Natural killer cell (primary cell): ENCODE data around the gene MYLK. TPM values are rescaled to one million over a fixed set of nuclear protein-coding genes. Genes with fewer than 3 reads are reported as not detected.

Source experiments
- ATAC-seq, 3 donors: fragments of 150-1000 bp in 2 of 3; fragments of 200-7000 bp in 1 of 3; cut with Tn5 transposase; 1 replicate in 1 of 3; 2 replicates in 2 of 3; pipeline ENCODE4 v1.10.0; 2021; ENCODE audit warnings: mild to moderate bottlenecking in 2 of 3, moderate library complexity in 2 of 3
- DNase-seq, 2 donors: peaks; one replicate each; pipeline versions ENCODE4 v3.0.0 to v3.0.0-alpha.2; 2013 to 2021; ENCODE audit warnings: mixed read lengths in 1 of 2
- H3K27ac ChIP-seq: one replicate; pipeline ENCODE4 v1.5.1; 2013; ENCODE audit warnings: mild to moderate bottlenecking, low read length
- H3K27me3 ChIP-seq: one replicate; pipeline ENCODE4 v1.6.1; 2013; ENCODE audit warnings: low read length; ENCODE audit not compliant: control insufficient read depth, insufficient read depth
- H3K36me3 ChIP-seq: one replicate; pipeline ENCODE4 v1.6.1; 2013; ENCODE audit warnings: low read length; ENCODE audit not compliant: control insufficient read depth, insufficient read depth
- H3K4me1 ChIP-seq: one replicate; pipeline ENCODE4 v1.6.1; 2013; ENCODE audit warnings: low read length; ENCODE audit not compliant: control insufficient read depth, insufficient read depth
- H3K4me3 ChIP-seq: one replicate; pipeline ENCODE4 v1.5.1; 2013; ENCODE audit warnings: low read length
- H3K9me3 ChIP-seq: one replicate; pipeline ENCODE4 v1.6.1; 2013; ENCODE audit warnings: low read length; ENCODE audit not compliant: control insufficient read depth, insufficient read depth
- H3K27ac Mint-ChIP-seq, 2 donors: one replicate each; pipeline ENCODE4 v1.8.0; 2022; ENCODE audit warnings: mild to moderate bottlenecking in 2 of 2, mixed read lengths in 2 of 2, moderate library complexity in 1 of 2
- H3K27me3 Mint-ChIP-seq, 2 donors: one replicate each; pipeline ENCODE4 v1.8.0; 2022; ENCODE audit warnings: low read depth in 2 of 2, mixed read lengths in 2 of 2
- H3K36me3 Mint-ChIP-seq: one replicate; pipeline ENCODE4 v1.8.0; 2022; ENCODE audit warnings: mixed read lengths
- H3K4me1 Mint-ChIP-seq, 2 donors: one replicate each; pipeline ENCODE4 v1.8.0; 2022; ENCODE audit warnings: mixed read lengths in 2 of 2
- H3K4me3 Mint-ChIP-seq: one replicate; pipeline ENCODE4 v1.8.0; 2022; ENCODE audit warnings: mild to moderate bottlenecking, moderate library complexity, mixed read lengths
- H3K9me3 Mint-ChIP-seq, 2 donors: one replicate each; pipeline ENCODE4 v1.8.0; 2022; ENCODE audit warnings: mixed read lengths in 2 of 2
- WGBS: methylation state at CpG from one replicate; pipeline ENCODE4 v1.1.7; 2013; ENCODE audit warnings: missing lambda C conversion rate; ENCODE audit not compliant: insufficient coverage; 5-methylcytosine and 5-hydroxymethylcytosine counted together
- intact Hi-C: fragments of 100-400 bp; cut with micrococcal nuclease; formaldehyde crosslinking; loops from one replicate; pipeline ENCODE4 v1.14.2; 2022
- total RNA-seq, 4 donors: library from RNA; stranded (reverse); fragments of 120-200 nt in 1 of 4; gene quantifications; one replicate each; pipeline versions ENCODE4 v1.2.3 to v1.2.4, GENCODE V29; 2013 to 2022
- TF ChIP-seq, protein P1 (sequence below): fragments of 200-600 bp; IDR thresholded peaks from one replicate; pipeline ENCODE4 v1.8.0; 2022; ENCODE audit warnings: antibody characterized with exemption

Gene MYLK
- total RNA-seq, 3 donors from 2014 or later (not counting 1 experiment from before 2014, with no cell fraction given) = 0.39 to 5.4 (median 3.4) TPM

DNA sequence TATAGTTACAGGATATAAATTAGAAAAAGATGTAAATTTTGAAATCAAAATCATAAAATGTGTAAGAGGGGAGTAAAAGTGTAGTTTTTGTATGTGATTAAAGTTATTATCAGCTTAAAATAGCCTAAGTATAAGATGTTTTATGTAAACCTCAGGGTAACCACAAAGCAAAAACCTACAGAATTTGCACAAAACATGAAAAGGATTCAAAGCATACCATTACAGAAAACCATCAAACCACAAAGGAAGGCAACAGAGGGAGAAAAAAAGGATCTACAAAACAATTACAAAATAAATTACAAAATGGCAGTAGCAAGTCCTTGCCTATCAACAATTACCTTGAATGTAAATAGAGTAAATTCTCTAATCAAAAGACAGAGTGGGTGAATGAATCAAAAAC, 36.7 kb upstream of the MYLK start:
- Mint-ChIP-seq H3K27ac (no peak overlapping the region), H3K36me3 (peaks cover 58% of the 10 kb centered on the region)

GRCh38 chr3:123920383-123920782, 36.3 kb upstream of the MYLK start:
- no peaks in the 10 kb centered on the region for H3K4me1 ChIP-seq
- H3K4me1 Mint-ChIP-seq = no peaks in the 10 kb centered on the region
- intact Hi-C loops = no loop called here
- no peak overlapping the region for H3K4me3 ChIP-seq
- no peaks in the 10 kb centered on the region for H3K27me3 ChIP-seq
- no peak overlapping the region for H3K27ac ChIP-seq
- 100% methylated on average over 1 of the region's 1 CpG for WGBS
- peaks cover 14 to 35% of the 10 kb centered on the region in 2 donors for H3K9me3 Mint-ChIP-seq
- peaks cover 7% of the 10 kb centered on the region for H3K9me3 ChIP-seq
- H3K27me3 Mint-ChIP-seq = no peaks in the 10 kb centered on the region
- H3K4me3 Mint-ChIP-seq = no peak overlapping the region
- ATAC-seq = no peak
- H3K36me3 Mint-ChIP-seq = peaks cover 57% of the 10 kb centered on the region
- H3K36me3 ChIP-seq = peaks cover 8% of the 10 kb centered on the region
- no peak overlapping the region for H3K27ac Mint-ChIP-seq
- DNase-seq = no peak
- TF ChIP-seq, protein P1, sequence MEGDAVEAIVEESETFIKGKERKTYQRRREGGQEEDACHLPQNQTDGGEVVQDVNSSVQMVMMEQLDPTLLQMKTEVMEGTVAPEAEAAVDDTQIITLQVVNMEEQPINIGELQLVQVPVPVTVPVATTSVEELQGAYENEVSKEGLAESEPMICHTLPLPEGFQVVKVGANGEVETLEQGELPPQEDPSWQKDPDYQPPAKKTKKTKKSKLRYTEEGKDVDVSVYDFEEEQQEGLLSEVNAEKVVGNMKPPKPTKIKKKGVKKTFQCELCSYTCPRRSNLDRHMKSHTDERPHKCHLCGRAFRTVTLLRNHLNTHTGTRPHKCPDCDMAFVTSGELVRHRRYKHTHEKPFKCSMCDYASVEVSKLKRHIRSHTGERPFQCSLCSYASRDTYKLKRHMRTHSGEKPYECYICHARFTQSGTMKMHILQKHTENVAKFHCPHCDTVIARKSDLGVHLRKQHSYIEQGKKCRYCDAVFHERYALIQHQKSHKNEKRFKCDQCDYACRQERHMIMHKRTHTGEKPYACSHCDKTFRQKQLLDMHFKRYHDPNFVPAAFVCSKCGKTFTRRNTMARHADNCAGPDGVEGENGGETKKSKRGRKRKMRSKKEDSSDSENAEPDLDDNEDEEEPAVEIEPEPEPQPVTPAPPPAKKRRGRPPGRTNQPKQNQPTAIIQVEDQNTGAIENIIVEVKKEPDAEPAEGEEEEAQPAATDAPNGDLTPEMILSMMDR = no peak

More for the DNA sequence above, 36.7 kb upstream of the MYLK start:
- peaks cover 8% of the 10 kb centered on the region for H3K36me3 ChIP-seq
- intact Hi-C loops = no loop called here
- no peaks in the 10 kb centered on the region for H3K4me1 Mint-ChIP-seq
- no peaks in the 10 kb centered on the region for H3K4me1 ChIP-seq
- H3K27ac ChIP-seq = no peak overlapping the region
- TF ChIP-seq, protein P1 = no peak
- peaks cover 7% of the 10 kb centered on the region for H3K9me3 ChIP-seq
- H3K4me3 ChIP-seq = no peak overlapping the region
- no peaks in the 10 kb centered on the region for H3K27me3 ChIP-seq
- peaks cover 14 to 35% of the 10 kb centered on the region in 2 donors for H3K9me3 Mint-ChIP-seq
- DNase-seq (no peak), ATAC-seq (no peak)
- H3K4me3 Mint-ChIP-seq = no peak overlapping the region
- H3K27me3 Mint-ChIP-seq = no peaks in the 10 kb centered on the region

- Mint-ChIP-seq H3K9me3 (peaks cover 14 to 34% of the 10 kb centered on the region in 2 donors), H3K36me3 (peaks cover 48% of the 10 kb centered on the region), H3K4me3 (no peak overlapping the region), H3K27me3 (no peaks in the 10 kb centered on the region), H3K27ac (no peak overlapping the region), H3K4me1 (no peaks in the 10 kb centered on the region)
- no peaks in the 10 kb centered on the region for H3K4me1 ChIP-seq
- H3K27me3 ChIP-seq = no peaks in the 10 kb centered on the region
- TF ChIP-seq, protein P1 = no peak
- H3K27ac ChIP-seq = no peak overlapping the region
- intact Hi-C loops = no loop called here
- H3K4me3 ChIP-seq = no peak overlapping the region
- peaks cover 7% of the 10 kb centered on the region for H3K9me3 ChIP-seq
- ATAC-seq = no peak
- WGBS = 98% methylated on average over 3 of the region's 3 CpGs
- no peak for DNase-seq
- H3K36me3 ChIP-seq = peaks cover 8% of the 10 kb centered on the region
Measured at GRCh38 chr3:123919353-123919752, 35.2 kb upstream of the MYLK start.

DNA sequence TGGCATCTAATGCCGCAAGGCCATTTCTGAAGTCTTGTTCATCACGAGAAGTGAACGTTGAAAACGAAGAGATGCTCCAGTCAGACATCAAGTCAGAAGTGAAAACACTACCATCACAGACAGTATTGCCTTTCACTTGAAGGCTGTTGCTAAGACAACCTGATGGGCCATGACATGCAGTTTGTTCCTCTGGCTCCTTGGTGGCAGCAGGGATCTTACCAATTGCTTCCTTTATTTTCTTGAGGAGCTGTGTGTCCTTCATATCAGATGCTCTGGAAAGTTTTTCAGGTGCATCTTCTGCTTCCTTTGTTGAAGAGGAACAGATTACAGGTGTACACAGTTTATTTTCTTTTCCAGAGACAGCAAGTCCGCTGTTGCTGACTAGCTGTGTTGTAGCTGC, 30.7 kb upstream of the MYLK start:
- H3K27me3 ChIP-seq = no peaks in the 10 kb centered on the region
- DNase-seq (no peak), ATAC-seq (no peak)
- H3K36me3 Mint-ChIP-seq = peaks cover 4% of the 10 kb centered on the region
- H3K4me3 ChIP-seq = no peak overlapping the region
- H3K4me1 ChIP-seq = no peaks in the 10 kb centered on the region
- no peak overlapping the region for H3K27ac ChIP-seq
- no peaks in the 10 kb centered on the region for H3K27me3 Mint-ChIP-seq
- TF ChIP-seq, protein P1 = no peak
- intact Hi-C loops = no loop called here
- peaks cover 4% of the 10 kb centered on the region for H3K36me3 ChIP-seq
- peaks cover 7% of the 10 kb centered on the region for H3K9me3 ChIP-seq
- peaks cover 0 to 3% of the 10 kb centered on the region in 2 donors for H3K9me3 Mint-ChIP-seq
- H3K4me1 Mint-ChIP-seq = no peaks in the 10 kb centered on the region
- 87% methylated on average over 5 of the region's 5 CpGs for WGBS
- H3K4me3 Mint-ChIP-seq = no peak overlapping the region
- no peak overlapping the region for H3K27ac Mint-ChIP-seq
